ENCODE measurements around the gene MTNR1B.

MTNR1B gene

GRCh38 chr11:92978271-92979111, 9.0 kb downstream of the MTNR1B start:
- no peak for DNase-seq

DNA sequence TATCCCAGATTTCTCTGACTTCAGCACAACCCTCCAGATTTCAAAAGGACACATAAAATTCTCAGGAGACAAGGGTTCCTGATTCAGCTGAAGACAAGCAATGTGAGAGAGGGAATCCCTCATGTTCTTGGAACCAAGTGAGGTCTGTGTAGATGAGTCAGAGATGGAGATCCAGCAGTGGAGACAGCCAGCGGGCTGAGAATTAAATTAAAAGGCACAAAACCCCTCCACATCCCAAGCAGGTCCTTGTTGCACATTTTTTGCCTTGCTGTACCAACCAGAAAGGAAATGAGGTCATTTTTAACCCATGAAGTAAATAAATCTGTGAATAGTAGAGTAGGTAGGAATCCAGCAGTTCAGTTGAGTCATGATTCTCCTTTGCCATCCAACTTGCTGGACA, 9.7 kb downstream of the MTNR1B start:
- DNase-seq: no peak

- no peak for DNase-seq
Measured at GRCh38 chr11:92980312-92980711, 10.9 kb downstream of the MTNR1B start.

DNA sequence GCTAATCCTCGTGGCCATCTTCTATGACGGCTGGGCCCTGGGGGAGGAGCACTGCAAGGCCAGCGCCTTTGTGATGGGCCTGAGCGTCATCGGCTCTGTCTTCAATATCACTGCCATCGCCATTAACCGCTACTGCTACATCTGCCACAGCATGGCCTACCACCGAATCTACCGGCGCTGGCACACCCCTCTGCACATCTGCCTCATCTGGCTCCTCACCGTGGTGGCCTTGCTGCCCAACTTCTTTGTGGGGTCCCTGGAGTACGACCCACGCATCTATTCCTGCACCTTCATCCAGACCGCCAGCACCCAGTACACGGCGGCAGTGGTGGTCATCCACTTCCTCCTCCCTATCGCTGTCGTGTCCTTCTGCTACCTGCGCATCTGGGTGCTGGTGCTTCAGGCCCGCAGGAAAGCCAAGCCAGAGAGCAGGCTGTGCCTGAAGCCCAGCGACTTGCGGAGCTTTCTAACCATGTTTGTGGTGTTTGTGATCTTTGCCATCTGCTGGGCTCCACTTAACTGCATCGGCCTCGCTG, 12.1 kb downstream of the MTNR1B start:
- DNase-seq: no peak

DNA sequence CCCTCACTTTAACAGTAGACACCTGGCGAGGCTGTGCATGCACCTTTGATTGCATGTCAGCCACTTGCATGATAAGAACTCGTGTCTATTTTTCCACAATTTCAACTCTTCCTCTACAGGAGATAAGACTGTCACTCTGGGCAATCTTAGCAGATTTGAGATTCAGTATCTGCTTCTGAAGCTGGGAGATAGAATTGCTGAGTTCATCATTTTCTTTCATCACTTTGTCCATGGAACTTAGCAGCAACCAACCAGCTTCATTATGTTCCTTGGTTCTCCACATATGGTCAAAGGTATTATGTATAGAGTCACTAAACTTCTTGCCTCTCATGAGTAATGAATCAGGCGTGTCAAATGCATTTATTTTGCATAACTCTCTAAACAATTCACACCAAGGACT, 17.1 kb downstream of the MTNR1B start:
- DNase-seq: no peak

DNA sequence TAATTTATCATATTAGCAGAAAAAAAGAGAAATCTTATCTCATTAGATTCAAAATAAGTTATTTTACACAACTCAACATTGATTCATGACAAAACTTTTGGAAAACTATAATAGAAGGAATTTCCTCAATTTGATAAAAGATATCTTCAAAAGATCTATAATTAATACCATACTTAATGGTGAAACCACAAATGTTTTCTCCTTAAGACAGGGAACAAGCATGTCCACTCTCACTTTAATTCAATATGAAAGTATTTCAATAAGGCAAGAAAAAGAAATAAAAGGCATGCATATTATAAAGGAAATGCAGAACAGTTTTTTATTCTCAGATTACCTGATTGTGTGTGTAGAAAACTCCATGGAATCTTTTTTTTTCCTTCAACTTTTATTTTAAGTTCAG, 23.6 kb downstream of the MTNR1B start:
- no peak for DNase-seq

GRCh38 chr11:93000511-93001476, 31.3 kb downstream of the MTNR1B start:
- no peak for DNase-seq

DNA sequence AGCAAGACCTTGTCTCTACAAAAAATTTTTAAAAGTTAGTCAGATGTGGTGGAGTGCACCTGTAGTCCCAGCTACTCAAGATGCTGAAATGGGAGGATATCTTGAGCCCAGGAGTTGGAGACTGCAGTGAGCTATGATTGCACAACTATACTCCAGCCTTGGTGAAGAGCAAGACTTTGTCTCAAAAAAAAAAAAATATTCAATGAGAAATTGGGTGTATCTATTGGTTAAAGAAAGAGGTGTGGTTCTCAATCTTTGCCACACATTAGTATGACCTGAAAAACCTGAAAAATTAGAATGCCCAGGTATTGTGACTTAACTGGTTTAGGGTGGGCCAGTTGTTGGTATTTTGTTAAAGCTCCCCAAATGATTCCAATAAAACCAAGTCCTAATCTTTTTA, 32.4 kb downstream of the MTNR1B start:
- no peak for DNase-seq

- DNase-seq: no peak
Measured at GRCh38 chr11:93002380-93002779, 32.9 kb downstream of the MTNR1B start.

DNA sequence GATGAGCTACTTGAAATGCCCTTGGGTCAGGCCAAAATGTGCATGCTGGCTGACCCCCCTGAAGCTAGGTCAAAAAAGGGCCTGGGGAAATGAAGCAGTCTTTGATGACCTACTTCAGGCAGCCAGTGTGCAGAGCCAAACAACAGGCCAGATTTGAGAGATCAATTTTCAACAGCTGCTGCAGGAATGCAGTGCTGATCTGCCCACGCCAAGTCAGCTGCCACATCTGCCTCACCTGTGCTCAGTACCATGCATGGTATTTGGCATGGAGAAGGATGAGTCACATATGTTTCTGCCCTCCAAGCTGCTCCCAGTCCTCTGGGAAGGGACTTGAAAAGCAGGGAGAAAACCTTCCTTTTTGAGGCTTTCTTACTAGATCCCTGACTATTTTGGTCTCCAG, 35.8 kb downstream of the MTNR1B start:
- DNase-seq: no peak

DNA sequence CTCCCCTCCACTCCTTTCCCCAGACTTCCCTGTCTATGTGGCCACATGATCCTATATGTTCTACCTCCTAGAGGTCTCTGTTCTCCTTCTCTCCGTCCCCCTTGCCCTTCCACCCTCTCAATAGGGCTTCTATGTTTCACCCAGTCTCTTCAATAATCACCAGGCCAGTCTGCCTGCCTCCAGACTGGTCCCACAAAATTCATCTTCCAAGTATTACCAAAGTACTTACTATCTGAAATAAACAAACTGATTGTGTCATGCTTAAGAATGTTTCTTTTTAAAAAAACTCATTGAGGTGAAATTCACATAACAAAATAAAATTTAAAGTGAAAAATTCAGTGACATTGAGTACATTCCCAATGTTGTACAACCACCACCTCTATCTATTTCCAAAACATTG, 44.2 kb downstream of the MTNR1B start:
- no peak for DNase-seq

DNA sequence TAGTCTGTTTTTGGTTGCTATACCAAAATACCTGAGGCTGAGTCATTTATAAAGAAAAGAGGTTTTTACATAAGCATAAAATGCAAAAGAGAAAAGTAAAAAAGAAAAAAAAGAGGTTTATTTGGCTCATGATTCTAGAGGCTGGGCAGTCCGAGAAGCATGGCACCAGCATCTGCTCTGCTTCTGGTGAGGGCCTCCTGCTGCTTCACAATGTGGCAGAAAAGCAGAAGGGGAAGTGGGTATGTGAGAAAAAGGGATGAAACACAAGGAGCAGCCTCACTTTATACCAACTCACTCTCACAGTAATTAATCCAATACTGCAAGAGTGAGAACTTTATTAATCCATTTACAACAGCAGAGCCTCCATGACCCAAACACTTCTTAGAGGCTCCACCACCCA, 47.1 kb downstream of the MTNR1B start:
- DNase-seq: no peak

GRCh38 chr11:93017821-93018690, 48.6 kb downstream of the MTNR1B start:
- no peak for DNase-seq

- no peak for DNase-seq
Measured at GRCh38 chr11:93020248-93021046, 51.0 kb downstream of the MTNR1B start.

- DNase-seq: no peak
Measured at GRCh38 chr11:93024369-93024768, 54.9 kb downstream of the MTNR1B start.

DNA sequence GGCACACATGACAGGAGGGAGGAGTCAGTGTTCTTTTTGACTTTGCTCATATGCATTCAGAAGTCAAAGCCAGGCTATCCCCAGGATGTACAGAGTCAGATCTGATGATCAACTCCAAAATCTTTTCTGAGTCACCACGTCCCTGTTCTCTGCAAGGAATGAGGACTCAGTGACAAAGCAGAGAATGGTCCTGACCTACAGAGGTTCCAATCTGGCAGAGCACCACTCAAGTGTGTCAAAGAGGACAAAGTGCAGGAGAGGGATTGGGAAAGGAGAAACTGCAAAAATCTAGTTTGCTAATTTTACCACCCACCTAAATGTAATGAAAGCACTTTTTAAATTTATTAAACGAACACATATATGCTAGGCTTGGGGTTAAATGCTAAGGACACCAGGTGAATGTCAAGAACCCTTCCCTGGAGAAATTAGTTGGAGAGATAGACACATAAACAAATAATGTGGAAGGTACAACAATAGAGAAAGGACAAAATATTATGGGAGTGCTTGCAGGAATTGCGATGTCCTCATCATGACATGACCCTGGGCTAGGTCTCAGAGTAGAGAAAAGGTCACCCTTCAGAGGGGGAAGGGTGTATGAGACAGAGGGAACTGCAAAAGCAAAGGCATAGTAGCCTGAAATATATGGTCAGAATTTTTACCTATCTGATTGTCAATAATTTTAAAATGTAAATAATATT, 56.3 kb downstream of the MTNR1B start:
- no peak for DNase-seq

GRCh38 chr11:93028960-93029522, 59.6 kb downstream of the MTNR1B start:
- no peak for DNase-seq

DNA sequence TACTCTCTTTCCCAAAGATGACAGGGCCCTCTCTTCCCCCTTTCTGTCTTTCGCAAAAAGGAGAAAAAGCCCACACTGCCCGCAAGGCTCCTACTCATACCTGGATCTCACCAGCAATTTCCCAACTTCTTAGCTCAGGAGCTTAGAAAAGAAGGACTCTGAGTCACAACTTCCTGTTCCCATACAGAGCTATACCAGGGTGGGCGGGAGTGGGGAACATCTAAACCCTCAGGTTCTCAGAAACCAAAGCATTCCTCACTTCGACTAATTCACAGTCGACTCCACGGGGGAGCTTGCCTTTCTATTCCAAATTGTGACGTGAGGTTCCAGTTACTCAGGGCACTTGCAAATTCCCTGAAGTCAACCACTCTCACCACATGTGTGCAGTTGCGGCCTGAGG, 61.9 kb downstream of the MTNR1B start:
- no peak for DNase-seq

Measured in activated CD8-positive, alpha-beta memory T cell treated with anti-CD3 and anti-CD28 coated beads, Interleukin-2, amount 50 U/mL, for 48 hours (primary cell).